Activated CD4-positive, alpha-beta T cell treated with anti-CD3 and anti-CD28 coated beads for 36 hours (primary cell): ENCODE measurements around the gene CLMP. TPM values are rescaled to one million over a fixed set of nuclear protein-coding genes. Genes with fewer than 3 reads are reported as not detected.
A peak's percentile ranks its signal among the peaks of the same experiment; 100 is the strongest.

Experiments
- ATAC-seq: fragments of 200-7000 bp; cut with Tn5 transposase; one replicate; pipeline ENCODE4 v1.10.0; 2021; ENCODE audit warnings: mild to moderate bottlenecking, moderate library complexity
- CTCF ChIA-PET: fragments of 350-600 bp; sonication (Branson Sonifier 250); formaldehyde crosslinking; loops from one replicate; lab custom pipeline; 2021; ENCODE audit warnings: antibody characterized with exemption; lab: Charles Lee
- POLR2A ChIA-PET: fragments of 350-600 bp; sonication (Branson Sonifier 250); formaldehyde crosslinking; loops from one replicate; lab custom pipeline; 2021; ENCODE audit warnings: antibody characterized with exemption, inconsistent platforms; lab: Charles Lee
- DNase-seq: peaks from one replicate; pipeline ENCODE4 v3.0.0-alpha.2; 2020
- H3K27ac Mint-ChIP-seq: one replicate; pipeline ENCODE4 v1.8.0; 2021; ENCODE audit warnings: mixed read lengths
- H3K27me3 Mint-ChIP-seq: one replicate; pipeline ENCODE4 v1.8.0; 2021; ENCODE audit warnings: mixed read lengths
- H3K36me3 Mint-ChIP-seq: one replicate; pipeline ENCODE4 v1.8.0; 2021; ENCODE audit warnings: low read depth, mixed read lengths
- H3K4me1 Mint-ChIP-seq: one replicate; pipeline ENCODE4 v1.8.0; 2021; ENCODE audit warnings: mixed read lengths
- H3K4me3 Mint-ChIP-seq: one replicate; pipeline ENCODE4 v1.8.0; 2021; ENCODE audit warnings: mild to moderate bottlenecking, moderate library complexity, mixed read lengths
- H3K9me3 Mint-ChIP-seq: one replicate; pipeline ENCODE4 v1.8.0; 2021; ENCODE audit warnings: low read depth, mixed read lengths
- intact Hi-C, 2 experiments: fragments of 100-400 bp; cut with DNase I in 1 of 2; cut with micrococcal nuclease in 1 of 2; formaldehyde crosslinking; loops; one replicate each; pipeline versions ENCODE4 v1.14.2 to v1.15.1; 2022 to 2024; cut with DNase I, micrococcal nuclease
- total RNA-seq, 2 experiments: library from RNA; stranded (reverse); gene quantifications; one replicate each; pipeline ENCODE4 v1.2.3, GENCODE V29; 2021

CLMP gene
- total RNA-seq, 2 experiments from 2014 or later: 0.05 to 0.09 TPM

DNA sequence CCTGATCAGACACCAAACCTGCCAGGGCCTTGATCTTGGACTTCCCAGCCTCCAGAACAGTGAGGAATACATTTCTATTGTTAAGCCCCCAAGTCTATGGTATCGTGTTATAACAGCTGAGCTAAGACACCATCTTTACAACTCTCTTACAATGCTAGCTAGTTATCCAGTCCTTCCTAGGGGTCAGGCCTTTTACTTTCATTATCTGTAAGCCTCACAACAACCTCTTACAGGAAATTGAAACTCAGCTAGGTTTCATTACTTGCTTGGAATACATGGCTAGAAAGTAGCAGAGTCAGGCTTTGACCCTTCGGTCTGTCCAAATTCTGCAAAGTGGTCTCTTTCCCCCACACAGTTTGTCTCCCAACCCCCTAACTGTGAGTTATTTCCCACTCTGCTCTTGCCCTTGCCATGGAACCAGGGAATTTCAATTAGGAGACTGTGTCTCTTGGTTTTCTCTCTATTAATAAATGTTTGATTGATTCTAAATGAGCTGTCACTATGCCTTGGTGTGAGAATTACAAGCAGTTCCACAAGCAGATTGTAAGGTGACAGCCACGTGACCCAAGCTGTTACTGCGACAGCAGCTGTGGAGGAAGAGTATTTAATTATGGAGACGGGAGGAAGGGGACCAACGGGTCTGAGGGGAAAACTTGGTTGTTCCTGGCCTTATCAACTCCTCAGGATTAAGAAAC, 38.4 kb upstream of the CLMP start:
- intact Hi-C loops: loop anchor here in 1 of 2 experiments (5.0 kb wide), 1 partner anchor 66 kb away; no protein-coding TSS in a partner anchor
- H3K9me3 Mint-ChIP-seq: no peaks in the 10 kb centered on the region
- ChIA-PET CTCF (interaction anchor here (0.6 to 1.8 kb wide), 7 partner anchors 10 to 132 kb away, joined by 3 to 8 read pairs (median 4); no protein-coding TSS in a partner anchor), POLR2A (no interaction called here)
- no peak for DNase-seq
- H3K4me3 Mint-ChIP-seq: no peak overlapping the region
- peak overlapping the region; percentile 59 for H3K27ac Mint-ChIP-seq
- no peaks in the 10 kb centered on the region for H3K36me3 Mint-ChIP-seq
- peaks cover 18% of the 10 kb centered on the region for H3K4me1 Mint-ChIP-seq
- peak; percentile 80 for ATAC-seq
- no peaks in the 10 kb centered on the region for H3K27me3 Mint-ChIP-seq

GRCh38 chr11:123231777-123232176, 36.7 kb upstream of the CLMP start:
- no peak overlapping the region for H3K4me3 Mint-ChIP-seq
- POLR2A ChIA-PET: no interaction called here
- DNase-seq: no peak
- no peaks in the 10 kb centered on the region for H3K27me3 Mint-ChIP-seq
- H3K4me1 Mint-ChIP-seq: peaks cover 18% of the 10 kb centered on the region
- ATAC-seq: no peak
- no peak overlapping the region for H3K27ac Mint-ChIP-seq
- H3K9me3 Mint-ChIP-seq: no peaks in the 10 kb centered on the region
- CTCF ChIA-PET: interaction anchor here (0.6 to 2.2 kb wide), 6 partner anchors 15 to 306 kb away, joined by 3 to 8 read pairs (median 4); no protein-coding TSS in a partner anchor
- intact Hi-C loops: loop anchor here in 1 of 2 experiments (5.0 kb wide), 1 partner anchor 64 kb away; no protein-coding TSS in a partner anchor
- no peaks in the 10 kb centered on the region for H3K36me3 Mint-ChIP-seq

DNA sequence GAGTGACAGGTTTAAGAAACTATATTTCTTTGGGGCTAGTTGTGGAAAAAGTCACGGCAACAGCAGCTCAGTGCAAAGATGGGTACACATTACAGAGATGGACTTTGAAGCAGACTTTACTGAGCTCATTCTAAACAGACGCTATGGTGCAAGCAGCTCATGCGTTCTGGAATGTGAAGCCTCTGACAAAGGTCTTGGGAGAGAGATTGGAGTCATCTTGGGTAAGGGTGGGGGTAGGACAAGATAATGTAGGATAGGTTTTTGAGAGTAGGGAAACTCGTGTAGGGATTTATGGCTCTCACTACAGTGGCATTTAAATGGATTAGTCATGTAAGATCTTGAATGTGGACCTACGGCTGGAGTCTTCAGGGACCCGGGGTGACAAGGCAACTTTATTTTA, 36.2 kb upstream of the CLMP start:
- Mint-ChIP-seq H3K27ac (no peak overlapping the region), H3K9me3 (no peaks in the 10 kb centered on the region), H3K4me3 (no peak overlapping the region), H3K36me3 (no peaks in the 10 kb centered on the region), H3K27me3 (no peaks in the 10 kb centered on the region), H3K4me1 (peaks cover 18% of the 10 kb centered on the region)
- no peak for ATAC-seq
- CTCF ChIA-PET: interaction anchor here (1.5 to 2.2 kb wide), 3 partner anchors 9 to 30 kb away, joined by 5 to 6 read pairs (median 5); no protein-coding TSS in a partner anchor
- intact Hi-C loops: loop anchor here in 1 of 2 experiments (5.0 kb wide), 1 partner anchor 64 kb away; no protein-coding TSS in a partner anchor
- DNase-seq: no peak
- POLR2A ChIA-PET: interaction anchor here (0.6 kb wide), 1 partner anchor 21 kb away, joined by 3 read pairs; no protein-coding TSS in a partner anchor

- ATAC-seq: no peak
- Mint-ChIP-seq H3K27ac (no peak overlapping the region), H3K4me3 (no peak overlapping the region), H3K4me1 (peaks cover 17% of the 10 kb centered on the region), H3K36me3 (no peaks in the 10 kb centered on the region), H3K9me3 (no peaks in the 10 kb centered on the region), H3K27me3 (peaks cover 3% of the 10 kb centered on the region)
- DNase-seq: no peak
- intact Hi-C loops: loop anchor here in 1 of 2 experiments (5.0 kb wide), 1 partner anchor 63 kb away; no protein-coding TSS in a partner anchor
- CTCF ChIA-PET: interaction anchor here (0.6 to 2.1 kb wide), 2 partner anchors 10 to 481 kb away, joined by 3 to 5 read pairs; no protein-coding TSS in a partner anchor
- POLR2A ChIA-PET: no interaction called here
Measured at GRCh38 chr11:123230346-123230745, 35.3 kb upstream of the CLMP start.

GRCh38 chr11:123228496-123229163, 33.6 kb upstream of the CLMP start:
- ChIA-PET POLR2A (no interaction called here), CTCF (interaction anchor here (1.3 kb wide), 1 partner anchor 18 kb away, joined by 5 read pairs; no protein-coding TSS in a partner anchor)
- ATAC-seq: no peak
- no peak overlapping the region for H3K4me3 Mint-ChIP-seq
- DNase-seq: no peak
- no peak overlapping the region for H3K27ac Mint-ChIP-seq
- H3K36me3 Mint-ChIP-seq: no peaks in the 10 kb centered on the region
- H3K27me3 Mint-ChIP-seq: peaks cover 3% of the 10 kb centered on the region
- intact Hi-C loops: no loop called here
- H3K4me1 Mint-ChIP-seq: peaks cover 10% of the 10 kb centered on the region
- H3K9me3 Mint-ChIP-seq: no peaks in the 10 kb centered on the region

DNA sequence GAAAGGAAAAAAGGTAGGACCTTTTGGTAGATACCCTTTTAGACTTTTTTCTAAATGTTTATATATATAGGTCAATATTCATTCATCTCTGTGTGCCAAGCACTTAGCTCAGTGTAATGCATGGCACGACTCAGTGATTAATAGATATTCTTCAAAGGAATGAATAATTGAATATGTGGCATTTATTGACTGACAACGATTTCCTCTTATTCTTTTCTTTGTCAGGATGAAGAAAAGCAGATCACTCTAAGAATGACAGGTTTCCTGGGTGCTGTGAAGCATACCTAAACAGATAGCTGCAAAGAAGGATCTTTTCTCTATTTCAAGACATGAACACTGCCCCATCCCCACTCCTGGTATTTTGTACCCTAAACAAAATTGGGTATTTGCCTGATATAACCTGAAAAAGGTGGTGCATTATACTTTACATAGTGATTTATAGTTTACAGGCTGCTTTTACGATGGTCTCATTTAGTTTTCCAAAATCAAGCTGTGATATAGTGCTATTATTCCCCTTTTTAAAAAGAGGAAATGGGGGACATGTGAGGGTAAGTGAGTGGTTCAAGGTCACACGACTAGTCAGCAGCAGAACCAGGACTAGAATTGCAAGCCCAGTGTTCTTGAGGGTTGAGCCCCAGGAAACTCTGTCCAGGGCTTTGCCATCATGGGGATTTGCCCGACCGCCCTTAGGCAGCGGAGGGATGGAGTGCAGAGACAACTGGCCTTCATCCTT, 32.9 kb upstream of the CLMP start:
- ChIA-PET POLR2A (no interaction called here), CTCF (no interaction called here)
- Mint-ChIP-seq H3K36me3 (no peaks in the 10 kb centered on the region), H3K4me1 (peaks cover 3% of the 10 kb centered on the region), H3K4me3 (no peak overlapping the region), H3K9me3 (no peaks in the 10 kb centered on the region), H3K27ac (no peak overlapping the region), H3K27me3 (peaks cover 5% of the 10 kb centered on the region)
- no peak for DNase-seq
- intact Hi-C loops: no loop called here
- no peak for ATAC-seq

- peaks cover 8% of the 10 kb centered on the region for H3K9me3 Mint-ChIP-seq
- DNase-seq (no peak), ATAC-seq (no peak)
- no peak overlapping the region for H3K4me3 Mint-ChIP-seq
- intact Hi-C loops: no loop called here
- H3K27me3 Mint-ChIP-seq: peaks cover 7% of the 10 kb centered on the region
- CTCF ChIA-PET: no interaction called here
- no peak overlapping the region for H3K27ac Mint-ChIP-seq
- POLR2A ChIA-PET: no interaction called here
- no peaks in the 10 kb centered on the region for H3K4me1 Mint-ChIP-seq
- no peaks in the 10 kb centered on the region for H3K36me3 Mint-ChIP-seq
Measured at GRCh38 chr11:123221584-123221983, 26.5 kb upstream of the CLMP start.

DNA sequence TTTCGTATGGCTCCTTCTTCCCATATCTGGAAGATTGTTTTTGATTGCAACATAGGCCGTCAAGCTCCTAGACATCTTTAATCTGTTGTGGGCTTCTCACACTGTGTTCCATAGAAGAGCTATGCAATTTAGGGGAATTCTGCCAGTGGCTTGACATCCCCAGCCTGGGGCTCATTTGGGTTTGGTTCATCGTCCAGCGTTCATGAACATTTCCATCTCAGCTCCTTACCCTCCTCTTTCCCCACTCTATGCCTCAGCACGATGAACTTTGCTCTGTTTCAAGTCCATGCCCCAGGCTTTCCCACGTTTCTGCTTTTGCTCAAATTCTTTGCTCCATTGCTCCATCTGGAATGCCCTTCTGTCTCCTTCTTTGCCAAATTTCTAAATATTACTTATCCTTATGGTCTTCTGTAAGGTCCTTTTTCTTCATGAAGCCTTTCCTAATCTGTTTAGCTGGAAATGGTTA, 26.1 kb upstream of the CLMP start:
- ATAC-seq (no peak), DNase-seq (no peak)
- Mint-ChIP-seq H3K27ac (no peak overlapping the region), H3K4me3 (no peak overlapping the region), H3K9me3 (peaks cover 8% of the 10 kb centered on the region), H3K4me1 (no peaks in the 10 kb centered on the region), H3K36me3 (no peaks in the 10 kb centered on the region), H3K27me3 (peaks cover 6% of the 10 kb centered on the region)
- intact Hi-C loops: no loop called here
- POLR2A ChIA-PET: no interaction called here
- CTCF ChIA-PET: interaction anchor here (0.6 kb wide), 1 partner anchor 96 kb away, joined by 3 read pairs; no protein-coding TSS in a partner anchor

DNA sequence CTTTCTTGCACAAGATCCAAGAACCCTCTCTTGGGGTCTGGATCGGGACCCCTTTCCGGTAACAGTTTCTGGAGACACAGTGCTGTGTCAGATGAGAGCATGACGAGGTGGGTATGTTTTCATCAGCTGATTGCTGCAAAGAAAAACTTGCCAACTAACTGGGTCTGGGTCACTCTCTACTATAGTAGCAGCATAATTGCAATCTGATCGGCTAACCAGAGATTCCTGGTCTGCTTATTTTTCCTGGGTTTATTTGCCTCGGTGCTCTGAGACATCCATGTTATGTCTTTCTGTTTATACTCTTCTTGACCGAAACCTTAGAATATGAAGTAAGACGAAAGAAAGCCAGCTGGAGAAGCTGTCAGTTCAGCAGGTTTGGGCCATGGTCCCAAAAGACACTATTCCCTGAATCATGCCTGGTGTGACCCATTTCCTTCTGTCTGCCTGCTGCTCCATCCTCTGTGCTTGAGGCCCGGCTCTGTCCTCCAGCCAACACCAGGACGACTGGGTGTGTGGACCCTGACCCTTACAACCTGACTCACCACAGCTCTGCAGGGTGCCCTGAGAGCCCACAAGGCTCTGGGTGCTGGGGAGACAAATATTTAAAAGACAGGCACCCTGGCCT, 24.1 kb upstream of the CLMP start:
- CTCF ChIA-PET: interaction anchor here (1.0 kb wide), 1 partner anchor 28 kb away, joined by 3 read pairs; no protein-coding TSS in a partner anchor
- no peaks in the 10 kb centered on the region for H3K4me1 Mint-ChIP-seq

DNA sequence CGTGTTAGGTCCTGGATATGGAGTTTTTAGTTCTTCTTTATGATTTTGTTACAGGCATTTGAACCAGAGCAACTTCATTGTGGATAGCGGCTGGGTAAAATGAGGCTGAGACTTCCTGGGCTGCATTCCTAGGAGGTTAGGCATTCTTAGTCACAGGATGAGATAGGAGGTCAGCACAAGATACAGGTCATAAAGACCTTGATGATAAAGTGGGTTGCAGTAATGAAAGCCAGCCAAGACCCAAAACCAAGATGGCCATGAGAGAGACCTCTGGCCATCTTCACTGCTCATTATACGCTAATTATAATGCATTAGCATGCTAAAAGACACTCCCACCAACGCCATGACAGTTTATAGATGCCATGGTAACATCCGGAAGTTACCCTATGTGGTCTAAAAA, 23.4 kb upstream of the CLMP start:
- POLR2A ChIA-PET: no interaction called here
- ATAC-seq (no peak), DNase-seq (no peak)
- no peak overlapping the region for H3K27ac Mint-ChIP-seq
- H3K36me3 Mint-ChIP-seq: no peaks in the 10 kb centered on the region
- no peaks in the 10 kb centered on the region for H3K4me1 Mint-ChIP-seq
- no peak overlapping the region for H3K4me3 Mint-ChIP-seq
- CTCF ChIA-PET: no interaction called here
- H3K27me3 Mint-ChIP-seq: peaks cover 6% of the 10 kb centered on the region
- H3K9me3 Mint-ChIP-seq: peaks cover 8% of the 10 kb centered on the region
- intact Hi-C loops: no loop called here

More for the DNA sequence above, 24.1 kb upstream of the CLMP start:
- intact Hi-C loops: no loop called here
- Mint-ChIP-seq H3K36me3 (no peaks in the 10 kb centered on the region), H3K27ac (no peak overlapping the region), H3K9me3 (peaks cover 8% of the 10 kb centered on the region), H3K4me3 (no peak overlapping the region), H3K27me3 (peaks cover 6% of the 10 kb centered on the region)
- POLR2A ChIA-PET: no interaction called here
- ATAC-seq (no peak), DNase-seq (no peak)
